OCI-LY1 (cell line): ENCODE results near the gene GALNT2.

Source experiments
- H2AFZ ChIP-seq: fragments of 200-600 bp; sonication (generic), shearing (Covaris generic); 2 replicates; pipeline ENCODE4 v1.6.0; 2014; ENCODE audit warnings: antibody characterized with exemption, mild to moderate bottlenecking, low read length
- H3F3A ChIP-seq: fragments of 200-600 bp; sonication (generic), shearing (Covaris generic); 2 replicates; pipeline ENCODE4 v1.6.0; 2014; ENCODE audit warnings: mild to moderate bottlenecking, antibody characterized with exemption, low read length, moderate library complexity; ENCODE audit not compliant: insufficient read depth
- H3K27ac ChIP-seq: fragments of 200-600 bp; sonication (generic); 2 replicates; pipeline ENCODE4 v1.5.1; 2014; ENCODE audit warnings: low read length, mixed run types, mild to moderate bottlenecking, low read depth; ENCODE audit not compliant: poor library complexity, severe bottlenecking
- H3K27me3 ChIP-seq: fragments of 200-600 bp; sonication (generic); 2 replicates; pipeline ENCODE4 v1.6.0; 2014; ENCODE audit warnings: antibody characterized with exemption, mild to moderate bottlenecking, low read length, moderate library complexity; ENCODE audit not compliant: insufficient read depth
- H3K36me3 ChIP-seq: fragments of 200-600 bp; sonication (generic); 2 replicates; pipeline ENCODE4 v1.6.1; 2014; ENCODE audit warnings: mild to moderate bottlenecking, antibody characterized with exemption, low read length, moderate library complexity, mixed read lengths; ENCODE audit not compliant: insufficient read depth
- H3K4me1 ChIP-seq: fragments of 200-600 bp; sonication (generic); 2 replicates; pipeline ENCODE4 v1.5.1; 2014; ENCODE audit warnings: mild to moderate bottlenecking, low read length, moderate library complexity; ENCODE audit not compliant: insufficient read depth, severe bottlenecking
- H3K4me2 ChIP-seq: fragments of 200-600 bp; sonication (generic), shearing (Covaris generic); 2 replicates; pipeline ENCODE4 v1.6.1; 2014; ENCODE audit warnings: low read length
- H3K4me3 ChIP-seq: fragments of 200-600 bp; sonication (generic); 2 replicates; pipeline ENCODE4 v1.5.1; 2014; ENCODE audit warnings: low read length, low read depth, mild to moderate bottlenecking, mixed read lengths; ENCODE audit not compliant: poor library complexity, severe bottlenecking
- H3K79me2 ChIP-seq: fragments of 200-600 bp; shearing (Covaris generic); 2 replicates; pipeline ENCODE4 v1.6.1; 2016; ENCODE audit warnings: mixed run types, low read length, mixed read lengths; ENCODE audit not compliant: insufficient read depth
- H3K9ac ChIP-seq: fragments of 200-600 bp; sonication (generic), shearing (Covaris generic); 2 replicates; pipeline ENCODE4 v1.6.1; 2014; ENCODE audit warnings: mild to moderate bottlenecking, low read length, mixed read lengths
- H3K9me2 ChIP-seq: fragments of 200-600 bp; sonication (generic), shearing (Covaris generic); 2 replicates; pipeline ENCODE4 v1.6.1; 2014; ENCODE audit warnings: low read depth, mild to moderate bottlenecking, low read length, mixed read lengths
- H3K9me3 ChIP-seq: fragments of 200-600 bp; shearing (Covaris generic); 2 replicates; pipeline ENCODE4 v1.6.1; 2014; ENCODE audit warnings: low read length, mixed read lengths
- H4K20me1 ChIP-seq: fragments of 200-600 bp; sonication (generic), shearing (Covaris generic); 2 replicates; pipeline ENCODE4 v1.6.0; 2016; ENCODE audit warnings: mild to moderate bottlenecking, low read length; ENCODE audit not compliant: insufficient read depth
- EZH2 ChIP-seq: fragments of 200-600 bp; sonication (generic), shearing (Covaris generic); IDR thresholded peaks from 2 replicates; pipeline ENCODE4 v1.8.0; 2017; ENCODE audit warnings: borderline replicate concordance, mixed run types, mild to moderate bottlenecking, antibody characterized with exemption, low read length, moderate library complexity, mixed read lengths
- TF ChIP-seq, protein P1 (sequence below): fragments of 200-600 bp; sonication (generic), shearing (Covaris generic); IDR thresholded peaks from 2 replicates; pipeline ENCODE4 v1.5.1; 2017; ENCODE audit warnings: mild to moderate bottlenecking, antibody characterized with exemption, low read length, moderate library complexity, mixed read lengths

The GALNT2 gene

GRCh38 chr1:230062521-230062920, 4.5 kb upstream of the GALNT2 start:
- Histone ChIP-seq H3K9ac (no peak overlapping the region), H2AFZ (no peak overlapping the region), H3K9me2 (no peaks in the 10 kb centered on the region), H3K27me3 (no peaks in the 10 kb centered on the region; the same call in 1 of the 2 replicates), H3K4me1 (peaks cover 12% of the 10 kb centered on the region), H3K36me3 (no peaks in the 10 kb centered on the region), H3K4me3 (no peak overlapping the region), H3K4me2 (no peak overlapping the region), H4K20me1 (no peaks in the 10 kb centered on the region), H3F3A (no peaks in the 10 kb centered on the region), H3K27ac (no peak overlapping the region), H3K79me2 (no peaks in the 10 kb centered on the region; the same call in 1 of the 2 replicates), H3K9me3 (peaks cover 12% of the 10 kb centered on the region; the same call in 1 of the 2 replicates)
- TF ChIP-seq EZH2: no peak
- TF ChIP-seq, protein P1, sequence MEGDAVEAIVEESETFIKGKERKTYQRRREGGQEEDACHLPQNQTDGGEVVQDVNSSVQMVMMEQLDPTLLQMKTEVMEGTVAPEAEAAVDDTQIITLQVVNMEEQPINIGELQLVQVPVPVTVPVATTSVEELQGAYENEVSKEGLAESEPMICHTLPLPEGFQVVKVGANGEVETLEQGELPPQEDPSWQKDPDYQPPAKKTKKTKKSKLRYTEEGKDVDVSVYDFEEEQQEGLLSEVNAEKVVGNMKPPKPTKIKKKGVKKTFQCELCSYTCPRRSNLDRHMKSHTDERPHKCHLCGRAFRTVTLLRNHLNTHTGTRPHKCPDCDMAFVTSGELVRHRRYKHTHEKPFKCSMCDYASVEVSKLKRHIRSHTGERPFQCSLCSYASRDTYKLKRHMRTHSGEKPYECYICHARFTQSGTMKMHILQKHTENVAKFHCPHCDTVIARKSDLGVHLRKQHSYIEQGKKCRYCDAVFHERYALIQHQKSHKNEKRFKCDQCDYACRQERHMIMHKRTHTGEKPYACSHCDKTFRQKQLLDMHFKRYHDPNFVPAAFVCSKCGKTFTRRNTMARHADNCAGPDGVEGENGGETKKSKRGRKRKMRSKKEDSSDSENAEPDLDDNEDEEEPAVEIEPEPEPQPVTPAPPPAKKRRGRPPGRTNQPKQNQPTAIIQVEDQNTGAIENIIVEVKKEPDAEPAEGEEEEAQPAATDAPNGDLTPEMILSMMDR: no peak

DNA sequence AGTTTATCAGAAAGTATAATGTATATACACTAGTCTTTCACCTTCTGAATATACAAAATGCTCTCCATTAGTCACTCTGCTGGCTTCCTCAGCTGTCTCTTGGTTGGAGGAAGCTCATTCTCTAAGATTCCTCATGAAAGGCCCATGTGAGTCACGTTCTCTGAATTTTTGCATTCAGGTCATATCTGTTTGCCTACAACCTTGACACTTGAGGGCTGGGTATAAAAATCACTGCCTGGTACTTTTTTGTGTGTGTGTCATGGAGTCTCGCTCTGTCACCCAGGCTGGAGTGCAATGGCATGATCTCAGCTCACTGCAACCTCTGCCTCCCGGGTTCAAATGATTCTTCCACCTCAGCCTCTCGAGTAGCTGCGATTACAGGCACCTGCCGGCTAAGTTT, 2.8 kb upstream of the GALNT2 start:
- Histone ChIP-seq H3K9me3 (peaks cover 12% of the 10 kb centered on the region; the same call in 1 of the 2 replicates), H2AFZ (no peak overlapping the region), H3K36me3 (no peaks in the 10 kb centered on the region), H3K9ac (no peak overlapping the region), H4K20me1 (no peaks in the 10 kb centered on the region), H3K4me1 (peaks cover 22% of the 10 kb centered on the region), H3K27ac (no peak overlapping the region), H3K9me2 (no peaks in the 10 kb centered on the region), H3K79me2 (peaks cover 11% of the 10 kb centered on the region), H3K4me2 (no peak overlapping the region), H3F3A (no peaks in the 10 kb centered on the region), H3K4me3 (no peak overlapping the region), H3K27me3 (no peaks in the 10 kb centered on the region; the same call in 1 of the 2 replicates)
- TF ChIP-seq EZH2: no peak
- TF ChIP-seq, protein P1: no peak

- no peak overlapping the region for H3K4me2 ChIP-seq
- no peaks in the 10 kb centered on the region for H3F3A ChIP-seq
- 0 out of 2 replicates have a peak overlapping the region, but pooled peaks have one; percentile 7 for H2AFZ ChIP-seq
- H3K27ac ChIP-seq: no peak overlapping the region
- H3K36me3 ChIP-seq: no peaks in the 10 kb centered on the region
- no peak overlapping the region for H3K9ac ChIP-seq
- H3K9me3 ChIP-seq: peaks cover 12% of the 10 kb centered on the region; the same call in 1 of the 2 replicates
- H3K9me2 ChIP-seq: no peaks in the 10 kb centered on the region
- peaks cover 19% of the 10 kb centered on the region for H3K79me2 ChIP-seq
- no peaks in the 10 kb centered on the region; the same call in 1 of the 2 replicates for H3K27me3 ChIP-seq
- TF ChIP-seq EZH2: no peak
- TF ChIP-seq, protein P1: no peak
- H3K4me1 ChIP-seq: peaks cover 30% of the 10 kb centered on the region
- H3K4me3 ChIP-seq: no peak overlapping the region
- H4K20me1 ChIP-seq: no peaks in the 10 kb centered on the region
Measured at GRCh38 chr1:230065161-230065560, 1.9 kb upstream of the GALNT2 start.
